Astrocyte (in vitro differentiated cells and primary cell): ENCODE data around the gene SPRED2.

Experiments
- EZH2 ChIP-seq: IDR thresholded peaks from 2 replicates; pipeline ENCODE4 v1.6.1; 2012; ENCODE audit warnings: mild to moderate bottlenecking, low read length, inconsistent platforms; ENCODE audit not compliant: insufficient read depth
- TF ChIP-seq, protein P1 (sequence below): IDR thresholded peaks from 2 replicates; pipeline ENCODE4 v1.5.1; 2011; ENCODE audit warnings: low read depth, mild to moderate bottlenecking, inconsistent platforms, low read length, moderate library complexity; ENCODE audit not compliant: insufficient read depth

DNA sequence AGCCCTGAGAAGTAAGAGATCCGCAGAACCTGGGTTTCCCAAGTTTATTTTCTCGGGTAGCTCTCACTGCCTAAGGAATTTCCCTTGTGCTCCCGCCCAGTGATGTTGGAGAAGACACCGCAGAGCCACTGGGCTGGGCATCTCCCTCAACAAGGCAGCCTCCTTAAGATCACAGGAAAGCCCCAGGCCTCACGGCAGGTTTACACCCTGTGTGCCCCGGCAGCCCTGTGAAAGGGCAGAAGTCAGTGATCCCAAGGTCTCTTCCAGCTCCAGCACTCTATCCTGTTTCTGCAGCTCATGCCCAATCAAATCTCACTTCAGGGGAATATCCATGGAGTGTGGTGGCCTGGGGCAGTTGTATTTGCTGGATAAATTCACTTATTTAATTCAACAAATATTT, 138.3 kb downstream of the SPRED2 start:
- TF ChIP-seq, protein P1, sequence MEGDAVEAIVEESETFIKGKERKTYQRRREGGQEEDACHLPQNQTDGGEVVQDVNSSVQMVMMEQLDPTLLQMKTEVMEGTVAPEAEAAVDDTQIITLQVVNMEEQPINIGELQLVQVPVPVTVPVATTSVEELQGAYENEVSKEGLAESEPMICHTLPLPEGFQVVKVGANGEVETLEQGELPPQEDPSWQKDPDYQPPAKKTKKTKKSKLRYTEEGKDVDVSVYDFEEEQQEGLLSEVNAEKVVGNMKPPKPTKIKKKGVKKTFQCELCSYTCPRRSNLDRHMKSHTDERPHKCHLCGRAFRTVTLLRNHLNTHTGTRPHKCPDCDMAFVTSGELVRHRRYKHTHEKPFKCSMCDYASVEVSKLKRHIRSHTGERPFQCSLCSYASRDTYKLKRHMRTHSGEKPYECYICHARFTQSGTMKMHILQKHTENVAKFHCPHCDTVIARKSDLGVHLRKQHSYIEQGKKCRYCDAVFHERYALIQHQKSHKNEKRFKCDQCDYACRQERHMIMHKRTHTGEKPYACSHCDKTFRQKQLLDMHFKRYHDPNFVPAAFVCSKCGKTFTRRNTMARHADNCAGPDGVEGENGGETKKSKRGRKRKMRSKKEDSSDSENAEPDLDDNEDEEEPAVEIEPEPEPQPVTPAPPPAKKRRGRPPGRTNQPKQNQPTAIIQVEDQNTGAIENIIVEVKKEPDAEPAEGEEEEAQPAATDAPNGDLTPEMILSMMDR = no peak
- TF ChIP-seq EZH2 = no peak
